T-helper 2 cell treated with Interferon-gamma antibody and Interleukin-4, amounts not matched to agents 5 μg/mL and 100 μg/mL, for 36 hours (primary cell): ENCODE data around the gene RFT1.
"Not testable (repeated sequence)": the region's sequence is repeated elsewhere in the genome, so short reads cannot be mapped to it uniquely, and the experiment has no call there.

Experiments
- DNase-seq: peaks from one replicate; pipeline ENCODE4 v3.0.0; 2021; ENCODE audit warnings: low spot score
- H3K27ac Mint-ChIP-seq: one replicate; pipeline ENCODE4 v1.8.0; 2021; ENCODE audit warnings: mild to moderate bottlenecking, mixed read lengths
- H3K27me3 Mint-ChIP-seq: one replicate; pipeline ENCODE4 v1.8.0; 2021; ENCODE audit warnings: low read depth, mixed read lengths
- H3K36me3 Mint-ChIP-seq: one replicate; pipeline ENCODE4 v1.8.0; 2021; ENCODE audit warnings: low read depth, mixed read lengths
- H3K4me1 Mint-ChIP-seq: one replicate; pipeline ENCODE4 v1.8.0; 2021; ENCODE audit warnings: low read depth, mixed read lengths
- H3K4me3 Mint-ChIP-seq: one replicate; pipeline ENCODE4 v1.8.0; 2022; ENCODE audit warnings: mild to moderate bottlenecking, moderate library complexity, mixed read lengths
- H3K9me3 Mint-ChIP-seq: one replicate; pipeline ENCODE4 v1.8.0; 2021; ENCODE audit warnings: mixed read lengths

The RFT1 gene

DNA sequence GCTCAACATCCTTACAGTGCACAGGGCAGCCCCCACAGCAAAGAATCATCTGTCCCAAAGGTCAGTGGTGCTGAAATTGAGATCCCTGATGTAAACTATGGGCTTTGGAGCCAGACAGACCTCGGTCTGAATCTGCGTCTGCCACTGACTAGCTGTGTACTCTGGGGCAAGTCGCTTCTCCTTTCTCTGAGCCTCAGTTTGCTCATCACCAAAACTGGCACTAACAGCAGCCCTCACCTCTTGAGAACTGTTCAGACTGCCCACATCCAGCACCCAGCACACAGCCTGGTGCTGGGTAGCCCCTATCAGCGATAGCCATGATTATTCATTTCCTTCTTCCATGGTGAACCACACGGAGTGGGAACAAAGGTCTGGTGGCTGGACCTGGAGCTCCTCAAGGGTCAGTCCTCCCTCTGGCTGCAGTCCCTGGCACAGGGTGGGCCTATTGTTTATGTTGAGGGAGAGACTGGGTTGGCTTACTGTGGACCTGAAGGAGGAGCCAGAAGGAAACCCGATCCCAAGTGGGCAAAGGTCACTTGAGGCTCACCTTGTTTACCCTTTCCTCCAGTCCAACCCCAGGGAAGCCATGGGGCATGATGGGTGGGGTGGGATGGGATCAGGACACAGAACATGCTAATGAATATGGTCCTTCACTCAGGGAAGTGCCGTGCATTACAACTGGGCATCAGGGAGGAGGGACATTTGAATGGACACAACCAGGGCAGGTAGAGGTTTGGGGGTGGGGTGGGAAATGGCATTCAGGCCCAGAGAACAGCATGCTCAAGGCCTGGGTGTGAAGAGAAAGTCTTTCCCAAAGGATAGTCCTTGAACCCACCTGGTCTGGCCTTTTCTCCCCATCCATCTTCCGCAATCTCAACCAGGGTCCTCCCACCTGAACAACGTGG lies 29.2 kb upstream of the RFT1 start:
- Mint-ChIP-seq H3K36me3 (no peaks in the 10 kb centered on the region), H3K4me1 (peaks cover 25% of the 10 kb centered on the region), H3K4me3 (no peak overlapping the region), H3K27ac (no peak overlapping the region), H3K9me3 (no peaks in the 10 kb centered on the region), H3K27me3 (peaks cover 41% of the 10 kb centered on the region)
- DNase-seq = no peak

DNA sequence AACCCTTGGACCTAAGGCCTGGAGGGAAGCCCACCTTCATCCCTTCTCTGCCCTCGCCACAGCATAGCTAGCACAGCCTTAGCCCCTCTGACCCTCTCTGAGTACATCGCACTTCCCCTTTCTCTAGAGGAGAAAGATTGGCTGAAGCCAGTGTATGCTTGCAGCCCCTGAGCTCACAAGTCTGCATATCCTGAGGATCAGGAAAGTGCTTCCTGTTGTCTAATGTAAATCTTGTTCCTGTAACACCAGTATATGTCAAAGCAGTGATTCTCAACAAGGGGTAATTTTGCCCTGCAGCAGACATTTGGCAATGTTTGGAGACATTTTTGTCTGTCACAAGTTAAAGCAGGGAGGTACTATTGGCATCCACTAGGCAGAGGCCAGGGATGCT lies 28.5 kb upstream of the RFT1 start:
- peaks cover 41% of the 10 kb centered on the region for H3K27me3 Mint-ChIP-seq
- no peaks in the 10 kb centered on the region for H3K36me3 Mint-ChIP-seq
- no peak for DNase-seq
- no peak overlapping the region for H3K4me3 Mint-ChIP-seq
- peaks cover 25% of the 10 kb centered on the region for H3K4me1 Mint-ChIP-seq
- H3K27ac Mint-ChIP-seq = no peak overlapping the region
- no peaks in the 10 kb centered on the region for H3K9me3 Mint-ChIP-seq

DNA sequence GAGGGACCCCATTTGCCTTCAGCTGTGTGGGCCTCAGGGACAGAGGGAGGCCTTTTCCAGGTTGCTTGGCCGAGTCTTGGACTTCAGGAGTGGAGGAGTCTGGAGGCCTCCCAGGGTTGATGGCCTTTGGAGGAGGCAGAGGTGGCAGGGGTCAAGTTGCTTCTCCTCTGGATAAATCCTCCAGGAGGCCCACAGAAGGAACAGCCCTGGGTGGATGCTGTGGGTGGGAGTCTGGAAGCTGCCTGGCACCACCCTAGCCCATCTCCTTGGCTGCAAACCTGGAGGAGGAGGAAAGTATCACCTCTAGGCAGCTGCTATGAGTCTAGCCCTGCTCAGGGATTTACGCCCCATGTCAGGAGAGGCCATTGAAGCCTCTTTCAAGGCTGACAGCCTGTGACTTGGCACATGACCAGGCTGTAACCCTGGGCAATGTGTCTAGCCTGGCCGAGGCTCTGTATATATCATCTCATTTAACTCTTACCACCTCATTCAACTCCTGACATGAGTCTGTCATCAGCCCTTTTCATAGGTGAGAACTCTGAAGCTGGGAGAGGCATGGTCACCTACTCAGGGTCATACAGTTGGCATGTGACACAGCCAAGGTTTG lies 27.8 kb upstream of the RFT1 start:
- Mint-ChIP-seq H3K4me1 (peaks cover 21% of the 10 kb centered on the region), H3K27ac (no peak overlapping the region), H3K36me3 (no peaks in the 10 kb centered on the region), H3K4me3 (no peak overlapping the region), H3K9me3 (no peaks in the 10 kb centered on the region), H3K27me3 (peaks cover 47% of the 10 kb centered on the region)
- DNase-seq = no peak

DNA sequence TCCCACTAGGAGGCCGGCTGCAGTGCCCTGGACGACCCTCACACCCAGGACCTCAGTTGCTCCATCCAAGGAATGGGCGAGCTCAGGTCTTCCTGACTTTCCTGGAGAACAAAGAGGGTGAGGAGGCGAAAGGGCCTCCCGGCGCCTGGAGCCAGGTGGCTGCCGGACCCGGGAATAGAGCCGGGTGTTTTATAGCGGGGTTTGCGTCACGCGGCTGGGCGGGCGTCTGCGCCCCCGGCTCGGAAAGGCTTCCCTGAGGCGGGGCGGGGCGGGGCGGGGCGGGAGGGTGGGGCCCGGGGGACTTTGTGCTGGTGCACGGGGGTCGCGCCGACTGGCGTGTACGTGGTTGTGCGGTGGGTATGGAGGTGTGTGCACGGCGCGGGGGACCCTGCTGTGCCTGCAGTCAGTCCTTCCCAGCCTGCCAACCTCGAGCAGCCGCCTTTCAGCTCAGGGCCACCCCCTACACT lies 26.2 kb upstream of the RFT1 start:
- Mint-ChIP-seq H3K4me3 (no peak overlapping the region), H3K27ac (no peak overlapping the region), H3K36me3 (no peaks in the 10 kb centered on the region), H3K4me1 (peaks cover 13% of the 10 kb centered on the region), H3K27me3 (peaks cover 48% of the 10 kb centered on the region), H3K9me3 (no peaks in the 10 kb centered on the region)
- no peak for DNase-seq

DNA sequence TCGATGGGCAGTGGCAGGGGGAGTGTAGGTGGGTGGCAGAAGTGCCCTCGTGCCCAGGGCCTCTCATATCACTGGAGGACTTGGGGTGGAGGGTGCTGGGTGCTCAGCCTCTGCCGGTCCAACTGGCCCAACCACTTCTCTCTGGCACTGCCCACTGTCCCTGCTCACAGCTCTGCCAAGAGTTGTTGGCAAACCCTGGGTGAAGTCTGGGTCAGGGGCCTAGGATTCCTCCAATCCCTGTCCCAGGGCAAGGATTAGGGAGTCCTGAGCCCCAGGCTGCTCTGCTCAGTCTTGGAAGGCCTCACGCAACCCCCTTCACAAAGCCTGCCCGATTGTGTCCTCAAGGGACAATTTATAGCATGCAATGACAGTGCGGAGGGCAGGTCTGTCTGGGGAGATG lies 25.5 kb upstream of the RFT1 start:
- Mint-ChIP-seq H3K36me3 (no peaks in the 10 kb centered on the region), H3K9me3 (no peaks in the 10 kb centered on the region), H3K27ac (no peak overlapping the region), H3K4me3 (no peak overlapping the region), H3K27me3 (peaks cover 48% of the 10 kb centered on the region), H3K4me1 (peaks cover 13% of the 10 kb centered on the region)
- no peak for DNase-seq

DNA sequence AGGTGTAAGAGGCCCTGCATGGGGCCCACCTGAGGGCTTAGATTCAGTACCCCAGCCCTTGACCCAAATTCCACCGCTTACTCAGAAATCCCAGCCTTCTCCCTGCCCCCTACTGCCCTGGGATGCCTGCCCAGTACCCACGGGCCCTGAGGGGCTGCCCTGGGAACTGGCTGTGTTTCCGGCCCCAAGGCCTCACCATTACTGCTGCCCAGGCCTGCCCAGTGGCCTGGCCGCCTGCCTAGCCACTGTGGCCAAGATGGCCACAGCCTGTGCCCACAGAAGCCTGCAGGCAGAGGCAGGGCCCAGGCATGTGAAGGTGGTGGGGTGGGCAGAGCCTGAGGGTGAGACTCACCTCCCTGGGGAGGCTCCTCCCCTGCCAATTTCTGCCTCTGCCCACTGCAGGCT lies 24.6 kb upstream of the RFT1 start:
- H3K27me3 Mint-ChIP-seq = peaks cover 43% of the 10 kb centered on the region
- DNase-seq = no peak
- peaks cover 7% of the 10 kb centered on the region for H3K4me1 Mint-ChIP-seq
- H3K27ac Mint-ChIP-seq = no peak overlapping the region
- H3K9me3 Mint-ChIP-seq = no peaks in the 10 kb centered on the region
- H3K36me3 Mint-ChIP-seq = no peaks in the 10 kb centered on the region
- no peak overlapping the region for H3K4me3 Mint-ChIP-seq

DNA sequence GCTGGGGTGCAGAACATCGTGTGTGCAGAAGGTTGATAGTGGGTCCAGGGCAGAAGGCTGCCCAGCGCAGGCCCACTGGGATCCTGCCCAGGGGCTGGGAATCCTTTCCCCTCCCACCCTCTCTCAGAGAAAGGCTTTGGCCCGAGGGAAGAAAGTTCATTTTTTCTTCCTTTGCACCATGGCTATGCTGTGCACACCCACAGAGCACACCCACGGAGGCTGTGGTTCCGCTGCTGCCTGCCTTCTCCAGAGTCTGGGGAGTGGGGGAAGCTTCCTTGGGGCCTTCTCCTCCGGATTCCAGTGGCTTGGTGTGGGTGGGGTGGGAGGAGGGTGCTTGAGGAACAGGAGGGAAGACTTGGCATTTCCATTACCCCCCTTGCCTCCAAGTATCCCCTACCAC lies 23.7 kb upstream of the RFT1 start:
- DNase-seq = no peak
- Mint-ChIP-seq H3K4me3 (no peak overlapping the region), H3K27me3 (peaks cover 39% of the 10 kb centered on the region), H3K27ac (no peak overlapping the region), H3K4me1 (peaks cover 6% of the 10 kb centered on the region), H3K9me3 (no peaks in the 10 kb centered on the region), H3K36me3 (no peaks in the 10 kb centered on the region)

DNA sequence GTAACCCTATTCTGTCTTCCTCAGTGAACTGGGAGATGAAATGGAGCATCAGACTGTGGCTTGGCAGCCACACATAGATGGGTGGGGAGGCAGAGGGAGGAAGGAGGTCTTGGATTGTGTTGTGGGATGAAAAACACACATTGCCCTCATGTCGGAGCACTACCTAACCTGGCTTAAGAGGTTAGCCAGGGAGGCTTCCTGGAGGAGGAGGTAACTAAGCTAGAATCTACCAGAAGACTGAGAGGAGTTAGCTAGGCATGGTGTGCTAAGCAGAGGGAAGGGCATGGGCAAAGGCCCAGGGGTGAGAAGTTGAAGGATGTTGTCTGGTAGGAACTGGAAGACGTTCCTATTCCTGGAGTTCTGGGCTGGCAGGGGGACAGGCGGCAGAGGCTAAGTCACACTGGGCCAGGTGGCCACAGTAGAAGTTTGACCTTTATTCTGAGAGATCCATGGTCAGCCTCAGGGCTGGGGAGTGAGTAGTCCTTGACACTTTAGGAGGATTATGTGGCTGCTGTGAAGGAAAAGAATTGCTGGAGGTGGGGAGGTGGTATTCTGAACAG lies 23.1 kb upstream of the RFT1 start:
- Mint-ChIP-seq H3K4me1 (peaks cover 3% of the 10 kb centered on the region), H3K4me3 (no peak overlapping the region), H3K9me3 (no peaks in the 10 kb centered on the region), H3K27me3 (peaks cover 33% of the 10 kb centered on the region), H3K27ac (no peak overlapping the region), H3K36me3 (no peaks in the 10 kb centered on the region)
- no peak for DNase-seq

DNA sequence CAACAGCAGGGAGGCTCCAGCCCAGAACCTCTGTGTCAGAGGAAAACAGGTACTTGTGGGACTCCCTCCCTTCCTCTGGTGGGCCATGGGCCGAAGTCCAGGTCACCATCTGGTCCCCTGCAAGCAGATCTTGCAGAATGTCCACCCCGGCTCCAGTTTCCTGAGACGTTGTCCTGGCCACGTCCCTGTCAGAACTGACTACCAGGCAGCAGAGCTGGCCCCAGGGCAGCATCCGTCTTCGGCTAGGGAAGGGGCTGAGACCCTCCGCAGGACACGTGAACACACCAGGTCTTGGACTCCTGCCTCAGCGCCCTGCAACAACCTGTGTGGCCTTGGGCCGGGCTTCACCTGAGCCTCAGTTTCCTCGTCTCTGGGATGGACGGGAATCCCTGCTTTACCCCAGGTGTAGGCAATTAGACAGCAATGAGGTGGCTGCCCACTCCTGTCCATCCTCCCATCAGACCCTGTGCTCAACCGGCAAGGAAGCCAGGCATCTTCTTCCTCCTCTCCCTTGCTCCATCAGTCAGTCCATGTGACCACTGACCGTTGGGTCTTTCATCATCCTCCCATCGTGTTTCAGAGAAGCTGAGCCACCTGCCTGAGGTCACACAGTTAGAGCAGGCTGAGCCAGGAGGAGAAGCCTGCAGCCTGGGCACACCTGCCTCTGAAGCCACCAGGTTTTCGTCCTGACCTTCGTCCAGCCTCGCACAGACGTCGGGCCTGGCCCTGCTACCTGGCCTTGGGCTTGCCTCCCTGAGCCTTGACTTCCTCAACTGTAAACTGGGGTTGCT lies 21.8 kb upstream of the RFT1 start:
- Mint-ChIP-seq H3K4me3 (no peak overlapping the region), H3K4me1 (peaks cover 3% of the 10 kb centered on the region), H3K9me3 (no peaks in the 10 kb centered on the region), H3K36me3 (no peaks in the 10 kb centered on the region), H3K27me3 (peaks cover 22% of the 10 kb centered on the region), H3K27ac (no peak overlapping the region)
- no peak for DNase-seq

DNA sequence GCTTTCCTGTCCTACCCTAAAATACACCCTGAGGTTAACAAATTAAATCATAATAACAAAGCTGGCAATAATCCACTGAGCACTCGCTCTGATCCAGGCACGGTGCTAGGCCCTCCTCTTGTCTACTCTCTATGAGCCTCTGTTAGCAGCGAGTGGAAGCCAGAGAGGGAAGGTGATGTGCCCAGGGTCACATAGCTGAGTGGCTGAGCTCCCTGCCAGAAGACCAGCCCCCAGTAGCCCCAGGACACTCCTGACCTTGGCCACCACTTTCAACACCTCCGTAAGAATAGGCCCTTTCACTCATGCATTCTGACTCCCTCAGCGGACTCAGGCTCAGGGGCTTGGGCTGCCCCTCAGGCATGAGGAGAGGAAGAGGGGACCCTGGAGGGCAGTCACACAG lies 21.2 kb upstream of the RFT1 start:
- H3K4me1 Mint-ChIP-seq = peaks cover 3% of the 10 kb centered on the region
- no peak overlapping the region for H3K4me3 Mint-ChIP-seq
- no peak for DNase-seq
- H3K9me3 Mint-ChIP-seq = no peaks in the 10 kb centered on the region
- H3K27me3 Mint-ChIP-seq = peaks cover 17% of the 10 kb centered on the region
- H3K36me3 Mint-ChIP-seq = no peaks in the 10 kb centered on the region
- H3K27ac Mint-ChIP-seq = no peak overlapping the region

DNA sequence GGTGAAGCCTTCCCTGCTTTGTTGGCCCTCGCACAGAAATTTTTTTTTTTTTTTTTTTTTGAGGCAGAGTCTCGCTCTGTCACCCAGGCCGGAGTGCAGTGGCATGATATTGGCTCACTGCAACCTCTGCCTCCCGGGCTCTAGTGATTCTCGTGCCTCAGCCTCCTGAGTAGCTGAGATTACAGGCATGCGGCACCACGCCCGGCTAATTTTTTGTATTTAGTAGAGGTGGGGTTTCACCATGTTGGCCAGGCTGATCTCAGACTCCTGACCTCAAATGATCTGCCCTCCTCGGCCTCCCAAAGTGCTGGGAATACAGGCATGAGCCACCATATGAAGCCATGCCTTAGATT lies 20.8 kb upstream of the RFT1 start:
- not testable (repeated sequence) for H3K36me3 Mint-ChIP-seq, DNase-seq, H3K27ac Mint-ChIP-seq, H3K4me3 Mint-ChIP-seq, H3K9me3 Mint-ChIP-seq, H3K4me1 Mint-ChIP-seq
- H3K27me3 Mint-ChIP-seq = peaks cover 14% of the 10 kb centered on the region

DNA sequence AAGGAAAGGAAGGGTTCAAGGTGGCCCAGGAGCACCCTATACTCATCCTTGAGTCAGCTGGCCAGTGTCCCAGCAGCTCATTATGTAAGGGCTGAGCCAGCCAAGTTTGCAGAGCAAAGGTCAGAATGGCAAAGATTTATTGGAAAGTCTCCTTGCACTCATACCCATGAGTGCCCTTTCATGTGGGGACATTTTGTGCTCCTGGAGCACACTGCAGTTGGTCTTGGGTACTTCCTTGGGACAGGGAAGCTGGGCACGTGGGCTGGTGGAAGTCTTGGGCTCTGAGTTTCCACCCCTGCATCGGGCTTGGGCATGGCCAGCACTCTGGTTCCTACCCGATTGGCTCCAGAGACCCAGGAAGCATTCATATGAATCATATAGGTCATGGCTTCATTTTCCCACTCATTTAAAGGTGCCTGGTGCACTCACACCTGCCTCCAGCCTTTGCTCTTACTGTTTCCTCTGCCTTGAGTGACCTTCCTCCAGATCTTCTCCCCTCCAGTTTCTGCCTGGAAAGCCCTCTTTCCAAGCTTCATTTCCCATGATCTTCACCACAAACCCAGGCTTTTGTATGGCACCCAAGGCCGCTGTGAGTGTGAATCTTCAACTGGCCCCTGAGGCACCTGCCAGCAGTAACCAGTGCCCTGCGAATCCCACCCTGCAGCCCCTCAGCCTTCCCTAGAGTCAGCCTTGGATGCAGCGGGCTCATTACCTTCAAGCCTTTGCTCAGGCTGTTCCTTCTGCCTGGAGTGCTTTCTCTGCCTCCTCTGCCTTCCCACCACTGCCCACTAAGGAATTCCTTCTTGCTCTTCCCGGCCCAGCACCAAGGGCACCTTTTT lies 20.2 kb upstream of the RFT1 start:
- Mint-ChIP-seq H3K27ac (no peak overlapping the region), H3K4me3 (no peak overlapping the region), H3K27me3 (peaks cover 9% of the 10 kb centered on the region), H3K36me3 (no peaks in the 10 kb centered on the region), H3K9me3 (no peaks in the 10 kb centered on the region), H3K4me1 (no peaks in the 10 kb centered on the region)
- no peak for DNase-seq

DNA sequence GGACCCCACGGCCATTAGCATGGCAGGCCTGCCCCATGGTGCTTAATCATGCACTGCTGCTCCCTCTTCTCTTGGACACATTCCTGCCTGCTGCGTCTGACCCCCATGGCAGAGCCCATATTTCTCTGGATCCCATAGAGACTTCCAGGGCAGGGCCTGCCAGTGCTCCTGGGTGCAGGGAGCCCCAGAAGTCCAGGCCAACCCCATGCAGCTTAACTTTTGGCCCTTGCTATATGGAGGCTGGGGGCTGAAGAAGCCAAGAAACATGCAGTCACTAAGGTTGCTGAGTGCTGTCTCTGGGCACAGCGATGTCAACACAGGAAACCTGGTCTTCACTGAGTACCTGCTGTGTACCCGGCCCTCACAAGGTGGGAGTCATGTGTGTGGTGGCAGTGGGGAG lies 19.5 kb upstream of the RFT1 start:
- no peaks in the 10 kb centered on the region for H3K4me1 Mint-ChIP-seq
- no peak overlapping the region for H3K4me3 Mint-ChIP-seq
- H3K27me3 Mint-ChIP-seq = peaks cover 7% of the 10 kb centered on the region
- no peaks in the 10 kb centered on the region for H3K9me3 Mint-ChIP-seq
- H3K27ac Mint-ChIP-seq = no peak overlapping the region
- no peak for DNase-seq
- H3K36me3 Mint-ChIP-seq = no peaks in the 10 kb centered on the region
